GM18519 (cell line): ENCODE data around the gene VPS11.

ENCODE experiments used
- ATAC-seq: cut with Tn5 transposase; IDR thresholded peaks from one replicate; pipeline ENCODE4 v1.9.1; 2021; ENCODE audit warnings: mild to moderate bottlenecking, moderate library complexity; ENCODE audit not compliant: unreplicated experiment, low FRiP score

The VPS11 gene

DNA sequence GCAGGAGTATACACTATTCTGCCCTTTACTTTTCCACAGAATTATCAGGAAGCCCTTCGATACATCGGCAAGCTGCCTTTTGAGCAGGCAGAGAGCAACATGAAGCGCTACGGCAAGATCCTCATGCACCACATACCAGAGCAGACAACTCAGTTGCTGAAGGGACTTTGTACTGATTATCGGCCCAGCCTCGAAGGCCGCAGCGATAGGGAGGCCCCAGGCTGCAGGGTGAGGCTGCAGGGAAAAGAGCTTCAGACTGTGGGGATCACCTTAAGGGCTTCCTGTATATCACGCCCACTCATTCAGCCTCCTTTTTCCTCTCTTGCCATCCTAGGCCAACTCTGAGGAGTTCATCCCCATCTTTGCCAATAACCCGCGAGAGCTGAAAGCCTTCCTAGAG, 10.2 kb downstream of the VPS11 start:
- ATAC-seq: no peak

DNA sequence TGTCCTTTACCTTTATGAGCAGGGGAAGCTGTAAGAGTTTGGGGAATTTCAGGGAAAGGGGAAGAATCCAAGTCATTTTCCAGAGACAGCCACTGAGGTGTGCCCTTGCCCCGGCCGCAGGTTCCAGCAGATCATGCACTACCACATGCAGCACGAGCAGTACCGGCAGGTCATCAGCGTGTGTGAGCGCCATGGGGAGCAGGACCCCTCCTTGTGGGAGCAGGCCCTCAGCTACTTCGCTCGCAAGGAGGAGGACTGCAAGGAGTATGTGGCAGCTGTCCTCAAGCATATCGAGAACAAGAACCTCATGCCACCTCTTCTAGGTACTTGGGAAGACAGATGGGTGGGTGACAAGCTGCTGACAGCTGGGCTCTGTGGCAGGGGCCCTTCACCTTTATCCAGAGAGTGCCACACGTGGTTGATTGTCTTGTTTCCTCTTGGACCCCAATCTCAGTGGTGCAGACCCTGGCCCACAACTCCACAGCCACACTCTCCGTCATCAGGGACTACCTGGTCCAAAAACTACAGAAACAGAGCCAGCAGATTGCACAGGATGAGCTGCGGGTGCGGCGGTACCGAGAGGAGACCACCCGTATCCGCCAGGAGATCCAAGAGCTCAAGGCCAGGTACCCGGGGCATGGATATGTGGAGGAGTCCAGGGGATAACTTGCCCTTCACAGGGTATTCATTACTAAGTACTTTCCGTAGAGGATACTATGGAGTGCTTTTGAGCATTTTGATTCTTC, 11.2 kb downstream of the VPS11 start:
- no peak for ATAC-seq

DNA sequence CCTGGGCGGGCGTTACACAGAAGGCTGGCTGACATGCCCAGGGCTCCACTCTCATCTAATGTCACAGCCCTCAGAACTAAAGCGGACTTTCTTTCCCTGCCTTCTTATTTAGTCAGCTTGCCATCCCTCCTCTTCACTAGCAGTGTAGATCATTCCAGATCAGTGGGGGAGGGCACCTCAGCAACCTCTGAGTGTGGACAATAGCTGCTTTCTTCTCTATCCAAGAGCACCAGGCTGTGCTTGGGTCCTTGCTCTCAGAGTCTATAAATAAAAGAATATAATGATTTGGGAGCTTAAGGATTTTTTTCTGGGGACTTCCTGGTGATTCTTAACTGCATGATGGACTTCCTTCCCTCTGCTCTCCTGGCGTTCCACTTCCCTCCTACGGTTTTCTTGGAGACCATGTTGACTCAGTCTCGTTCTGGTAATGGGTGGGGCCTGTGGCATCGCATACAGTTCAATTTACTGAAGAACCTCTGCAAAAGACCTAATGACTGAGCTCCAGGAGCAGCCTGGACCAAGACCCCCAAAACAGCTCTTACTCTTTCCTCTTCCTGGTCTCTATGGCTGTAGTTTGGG, 14.2 kb downstream of the VPS11 start:
- ATAC-seq: no peak

DNA sequence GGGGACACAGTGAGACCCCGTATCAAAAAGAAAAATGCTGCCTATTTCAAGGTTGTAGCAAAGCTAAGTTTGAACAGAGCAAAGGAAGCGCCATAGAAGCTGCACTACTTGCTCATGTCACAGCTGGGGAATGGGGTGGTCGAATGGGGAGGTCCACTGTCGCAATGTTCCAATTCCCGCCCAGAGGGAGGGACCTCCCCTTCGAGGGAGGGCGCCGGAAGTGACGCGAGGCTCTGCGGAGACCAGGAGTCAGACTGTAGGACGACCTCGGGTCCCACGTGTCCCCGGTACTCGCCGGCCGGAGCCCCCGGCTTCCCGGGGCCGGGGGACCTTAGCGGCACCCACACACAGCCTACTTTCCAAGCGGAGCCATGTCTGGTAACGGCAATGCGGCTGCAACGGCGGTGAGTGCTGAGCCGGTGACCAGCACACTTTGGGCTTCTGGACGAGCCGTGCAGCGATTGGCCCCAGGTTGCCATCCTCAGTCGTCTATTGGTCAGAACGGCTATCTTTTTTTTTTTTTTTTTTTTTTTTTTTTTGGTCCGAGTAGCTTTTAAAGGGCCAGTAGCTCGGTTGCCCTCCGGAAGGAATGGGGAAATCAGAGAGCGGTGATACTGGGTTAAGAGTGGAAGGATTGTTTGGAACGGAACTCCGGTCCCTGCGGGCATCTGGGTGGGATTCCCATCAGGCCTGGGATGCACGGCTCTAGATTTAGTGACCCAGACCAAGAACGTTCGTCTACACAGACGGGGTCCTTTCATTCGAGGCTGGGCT, 17.2 kb downstream of the VPS11 start, which contains the start of gene HMBS:
Gene HMBS, plus strand, starts transcription at position 219 of the 774 bp plus-strand sequence. Its CDS starts 153 bp downstream, at position 372.
- peak; percentile 63 for ATAC-seq

DNA sequence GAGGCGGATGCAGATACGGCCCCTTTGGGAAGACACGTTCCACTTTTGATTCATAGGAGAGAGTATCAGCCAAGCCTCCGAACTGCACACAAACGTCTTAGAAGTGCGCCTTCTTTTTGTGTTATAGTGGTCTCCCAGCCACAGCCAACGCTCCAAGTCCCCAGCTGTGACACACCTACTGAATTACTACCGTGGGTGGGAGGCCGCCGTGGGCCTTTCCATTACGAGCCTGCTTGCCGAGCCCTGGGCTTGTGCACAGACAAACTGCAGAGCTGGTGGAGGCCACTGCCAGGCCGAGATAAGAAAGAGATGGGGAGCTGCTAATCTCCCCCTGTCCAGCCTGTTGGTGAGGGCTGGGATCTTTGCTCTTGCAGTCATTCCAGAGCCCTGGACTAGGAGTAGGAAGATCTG, 17.8 kb downstream of the VPS11 start:
- ATAC-seq: peak; percentile 7

DNA sequence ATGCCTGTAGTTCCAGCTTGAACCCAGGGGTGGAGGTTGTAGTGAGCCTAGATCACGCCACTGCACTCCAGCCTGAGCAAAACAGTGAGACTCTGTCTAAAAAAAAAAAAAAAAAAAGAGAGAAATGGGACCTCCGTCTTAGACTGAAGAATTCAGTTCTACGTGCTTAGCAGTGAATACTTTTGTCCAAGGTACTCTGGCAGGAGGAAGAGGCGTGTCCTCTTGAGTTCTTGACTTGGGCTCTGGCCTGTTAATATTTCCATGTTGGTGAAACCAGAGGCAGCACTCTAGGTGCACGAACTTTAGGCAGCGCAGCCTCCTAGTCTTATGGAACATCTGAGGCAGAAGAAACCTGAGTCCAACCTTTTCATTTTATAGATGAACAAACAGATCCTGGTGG, 19.5 kb downstream of the VPS11 start:
- no peak for ATAC-seq

DNA sequence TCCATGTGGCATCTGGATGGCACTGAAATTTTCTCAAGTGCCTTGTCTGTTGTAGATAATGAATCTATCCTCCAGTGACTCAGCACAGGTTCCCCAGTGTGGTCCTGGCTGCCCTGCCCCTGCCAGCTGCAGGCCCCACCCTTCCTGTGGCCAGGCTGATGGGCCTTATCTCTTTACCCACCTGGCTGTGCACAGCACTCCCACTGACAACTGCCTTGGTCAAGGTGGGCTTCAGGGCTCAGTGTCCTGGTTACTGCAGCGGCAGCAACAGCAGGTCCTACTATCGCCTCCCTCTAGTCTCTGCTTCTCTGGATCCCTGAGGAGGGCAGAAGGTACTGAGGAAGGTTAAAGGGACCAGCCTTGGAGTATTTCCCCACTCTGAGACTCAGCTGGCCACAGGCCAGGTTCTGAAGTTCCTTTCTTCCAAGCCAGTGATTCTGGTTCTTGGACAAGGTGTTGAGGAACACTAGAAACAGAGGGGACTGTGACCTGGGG, 20.2 kb downstream of the VPS11 start:
- no peak for ATAC-seq

DNA sequence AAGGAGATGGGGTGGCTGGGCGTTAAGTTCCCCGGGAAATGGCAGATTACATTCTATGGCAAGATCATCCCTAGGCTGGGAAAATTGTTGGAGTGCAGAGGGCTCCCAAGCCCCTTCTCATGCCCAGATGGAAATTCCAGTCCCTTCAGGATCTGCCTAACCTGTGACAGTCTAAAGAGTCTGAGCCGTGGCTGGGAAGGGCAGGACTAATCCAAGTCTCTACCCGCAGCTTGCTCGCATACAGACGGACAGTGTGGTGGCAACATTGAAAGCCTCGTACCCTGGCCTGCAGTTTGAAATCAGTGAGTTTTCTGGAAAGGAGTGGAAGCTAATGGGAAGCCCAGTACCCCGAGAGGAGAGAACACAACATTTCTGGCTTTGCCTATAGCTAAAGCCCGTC, 20.8 kb downstream of the VPS11 start:
- no peak for ATAC-seq

DNA sequence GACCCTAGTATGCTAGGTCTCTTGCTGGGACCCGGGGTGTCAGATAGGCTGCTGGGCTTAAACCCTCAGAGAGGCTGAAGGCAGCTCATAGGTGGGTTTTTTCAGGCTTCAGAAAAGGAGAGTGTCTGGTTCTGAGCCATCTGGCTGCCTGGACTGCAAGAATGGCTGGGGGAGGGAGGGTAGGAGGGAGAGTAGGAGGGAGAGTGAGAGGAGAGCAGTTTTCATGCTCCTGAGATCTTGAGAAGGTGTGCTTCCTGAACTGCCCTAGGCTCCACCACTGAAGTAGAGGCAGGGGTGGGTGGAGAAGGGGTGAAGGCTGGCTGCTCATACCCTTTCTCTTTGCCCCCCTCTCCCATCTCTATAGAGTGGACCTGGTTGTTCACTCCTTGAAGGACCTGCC, 21.7 kb downstream of the VPS11 start:
- no peak for ATAC-seq

DNA sequence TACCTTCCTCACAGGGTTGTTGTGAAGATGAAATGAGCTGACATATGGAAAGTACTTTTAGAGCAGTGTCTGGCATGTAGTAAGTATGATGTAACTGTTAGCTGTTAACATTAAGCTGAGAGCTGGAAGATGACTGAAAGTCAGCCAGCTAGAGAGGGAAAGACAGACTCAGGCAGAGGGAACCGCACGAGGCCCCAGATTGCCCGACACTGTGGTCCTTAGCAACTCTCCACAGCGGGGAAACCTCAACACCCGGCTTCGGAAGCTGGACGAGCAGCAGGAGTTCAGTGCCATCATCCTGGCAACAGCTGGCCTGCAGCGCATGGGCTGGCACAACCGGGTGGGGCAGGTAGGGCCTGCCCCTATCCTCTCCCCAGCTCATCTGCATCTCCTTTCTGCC, 23.6 kb downstream of the VPS11 start:
- ATAC-seq: no peak

DNA sequence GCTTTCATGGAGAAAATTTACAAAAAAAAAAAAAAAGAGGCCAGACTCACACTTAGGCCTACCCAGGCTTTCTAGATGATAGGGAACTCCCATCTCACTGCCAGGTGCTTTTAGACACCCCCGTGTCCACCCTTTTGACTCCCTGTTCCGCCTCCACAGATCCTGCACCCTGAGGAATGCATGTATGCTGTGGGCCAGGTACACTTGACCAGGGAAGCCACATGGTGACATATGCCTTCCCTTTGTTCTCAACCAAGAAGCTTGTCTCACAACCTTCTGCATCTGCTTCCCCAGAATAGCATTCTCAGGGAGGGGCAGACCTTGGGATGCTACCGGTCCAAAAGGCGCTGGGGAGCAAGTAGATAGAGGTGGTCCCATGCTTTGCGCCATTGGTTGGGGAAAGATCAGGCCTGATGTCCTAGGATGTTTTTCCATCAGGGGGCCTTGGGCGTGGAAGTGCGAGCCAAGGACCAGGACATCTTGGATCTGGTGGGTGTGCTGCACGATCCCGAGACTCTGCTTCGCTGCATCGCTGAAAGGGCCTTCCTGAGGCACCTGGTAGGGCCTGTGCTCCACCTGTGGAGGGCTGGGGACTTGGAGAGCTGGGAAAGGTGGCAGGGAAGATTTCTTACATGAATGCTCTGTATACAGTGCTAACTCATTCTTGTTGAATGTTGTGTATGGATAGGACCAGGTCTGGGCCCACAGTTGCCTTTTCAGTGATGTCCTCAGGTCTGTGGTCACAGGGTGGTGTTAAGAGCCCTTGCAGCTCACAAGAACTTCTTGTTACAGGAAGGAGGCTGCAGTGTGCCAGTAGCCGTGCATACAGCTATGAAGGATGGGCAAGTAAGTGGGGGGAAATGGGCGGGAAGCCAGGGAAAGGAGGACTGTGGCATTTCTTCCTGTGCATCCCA, 24.6 kb downstream of the VPS11 start:
- no peak for ATAC-seq

DNA sequence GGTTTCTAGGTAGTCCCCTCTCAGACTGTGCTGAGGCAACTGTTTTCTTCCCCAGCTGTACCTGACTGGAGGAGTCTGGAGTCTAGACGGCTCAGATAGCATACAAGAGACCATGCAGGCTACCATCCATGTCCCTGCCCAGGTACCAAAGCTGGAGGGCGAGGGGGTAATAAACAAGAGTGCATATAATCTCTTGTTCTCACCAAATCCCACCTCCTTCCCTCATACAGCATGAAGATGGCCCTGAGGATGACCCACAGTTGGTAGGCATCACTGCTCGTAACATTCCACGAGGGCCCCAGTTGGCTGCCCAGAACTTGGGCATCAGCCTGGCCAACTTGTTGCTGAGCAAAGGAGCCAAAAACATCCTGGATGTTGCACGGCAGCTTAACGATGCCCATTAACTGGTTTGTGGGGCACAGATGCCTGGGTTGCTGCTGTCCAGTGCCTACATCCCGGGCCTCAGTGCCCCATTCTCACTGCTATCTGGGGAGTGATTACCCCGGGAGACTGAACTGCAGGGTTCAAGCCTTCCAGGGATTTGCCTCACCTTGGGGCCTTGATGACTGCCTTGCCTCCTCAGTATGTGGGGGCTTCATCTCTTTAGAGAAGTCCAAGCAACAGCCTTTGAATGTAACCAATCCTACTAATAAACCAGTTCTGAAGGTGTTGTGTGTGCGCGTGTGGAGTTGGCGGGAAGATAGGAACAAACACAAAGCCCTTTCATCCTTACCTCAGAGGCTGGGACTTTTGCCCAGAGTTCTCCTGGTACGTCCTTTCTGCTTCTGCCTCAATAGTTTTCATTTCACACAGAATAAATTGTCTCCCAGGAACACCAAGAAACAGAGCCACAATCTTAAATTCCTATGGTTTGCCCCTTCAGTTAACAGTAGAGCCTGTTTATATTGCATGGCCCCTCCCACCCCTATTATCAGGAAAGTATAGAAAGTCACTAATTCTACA, 25.5 kb downstream of the VPS11 start:
- no peak for ATAC-seq

DNA sequence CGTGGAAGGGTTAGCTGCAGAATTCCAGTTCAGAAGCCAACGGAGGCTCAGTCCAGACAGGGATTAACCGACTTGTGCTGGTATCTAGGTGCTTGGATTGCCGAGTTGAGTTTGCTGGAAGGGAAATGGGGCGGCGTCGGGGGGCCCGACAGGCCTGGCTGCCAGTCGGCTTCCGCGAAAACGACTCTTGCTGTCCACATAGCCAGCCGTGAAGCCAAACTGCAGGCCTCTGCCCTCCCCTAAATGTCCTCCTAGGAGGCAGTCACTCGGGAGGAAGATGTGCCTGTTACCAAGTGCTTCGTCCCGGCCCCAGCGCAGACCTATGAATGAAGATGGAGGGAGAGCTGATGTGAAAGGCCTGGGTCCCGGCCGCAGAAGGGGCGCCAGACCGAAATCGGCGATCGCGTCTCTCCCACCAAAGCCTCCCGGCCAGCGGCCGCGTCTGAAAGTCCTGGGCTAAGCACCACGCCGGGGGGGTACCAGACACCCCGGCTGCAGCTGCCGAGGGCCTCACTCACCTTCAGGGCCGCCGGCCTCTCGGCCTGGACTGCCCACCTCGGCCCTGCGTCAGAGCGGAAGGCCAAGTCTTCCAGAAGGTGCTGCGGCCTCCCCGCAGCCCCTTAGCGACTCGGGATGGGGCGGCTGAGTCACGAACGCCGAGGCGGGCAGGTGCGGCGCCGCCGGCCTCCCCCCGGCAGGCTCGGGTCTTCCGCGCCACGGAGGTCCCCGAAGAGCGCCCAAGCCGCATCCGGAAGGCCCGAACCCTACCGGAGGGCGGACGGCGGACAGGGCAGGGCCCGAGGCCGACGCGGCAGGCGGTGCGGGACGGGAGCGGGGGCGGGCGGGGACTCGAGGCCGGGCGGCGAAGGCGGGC, 26.6 kb downstream of the VPS11 start:
- no peak for ATAC-seq

DNA sequence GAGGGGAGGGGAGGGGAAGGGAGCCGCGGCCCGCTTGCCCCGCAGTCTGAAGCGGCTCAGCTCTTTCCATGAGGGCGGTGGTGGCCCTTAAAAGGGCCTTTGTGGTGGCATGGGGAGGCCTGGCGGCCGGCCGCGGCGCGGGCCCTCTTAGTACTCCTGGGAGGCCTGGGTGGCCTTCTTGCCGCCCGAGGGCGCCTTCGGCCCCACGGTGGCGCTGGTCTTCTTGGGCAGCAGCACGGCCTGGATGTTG, 27.1 kb downstream of the VPS11 start:
- peak; percentile 21 for ATAC-seq

DNA sequence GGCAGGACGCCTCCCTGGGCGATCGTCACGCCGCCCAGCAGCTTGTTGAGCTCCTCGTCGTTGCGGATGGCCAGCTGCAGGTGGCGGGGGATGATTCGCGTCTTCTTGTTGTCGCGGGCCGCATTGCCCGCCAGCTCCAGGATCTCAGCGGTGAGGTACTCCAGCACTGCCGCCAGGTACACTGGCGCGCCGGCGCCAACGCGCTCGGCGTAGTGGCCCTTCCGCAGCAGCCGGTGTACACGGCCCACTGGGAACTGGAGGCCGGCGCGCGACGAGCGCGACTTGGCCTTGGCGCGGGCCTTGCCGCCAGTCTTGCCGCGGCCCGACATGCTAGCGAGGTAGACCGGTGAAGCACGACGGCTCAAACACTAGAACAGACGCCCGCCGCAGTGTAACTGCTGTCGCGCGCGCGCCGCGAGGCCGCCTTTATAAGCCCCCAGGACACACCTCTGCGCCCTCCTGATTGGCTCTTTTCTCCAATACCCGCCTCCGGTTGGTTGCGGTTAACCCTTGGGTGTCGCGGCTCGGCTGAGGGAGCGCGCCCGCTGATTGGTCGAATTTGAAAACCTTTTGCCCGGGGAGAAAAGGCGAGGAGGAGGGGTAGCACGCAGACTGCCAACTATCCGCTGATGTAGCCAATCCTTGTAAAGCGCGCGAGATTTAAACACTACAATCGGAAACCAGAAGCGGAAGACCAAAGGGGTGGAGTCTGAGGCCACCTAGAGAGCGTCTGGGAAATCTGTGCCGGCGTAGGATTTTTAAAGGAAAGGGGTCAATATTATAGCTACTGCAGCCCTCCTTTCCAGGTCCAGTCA, 27.7 kb downstream of the VPS11 start:
- peak; percentile 72 for ATAC-seq

DNA sequence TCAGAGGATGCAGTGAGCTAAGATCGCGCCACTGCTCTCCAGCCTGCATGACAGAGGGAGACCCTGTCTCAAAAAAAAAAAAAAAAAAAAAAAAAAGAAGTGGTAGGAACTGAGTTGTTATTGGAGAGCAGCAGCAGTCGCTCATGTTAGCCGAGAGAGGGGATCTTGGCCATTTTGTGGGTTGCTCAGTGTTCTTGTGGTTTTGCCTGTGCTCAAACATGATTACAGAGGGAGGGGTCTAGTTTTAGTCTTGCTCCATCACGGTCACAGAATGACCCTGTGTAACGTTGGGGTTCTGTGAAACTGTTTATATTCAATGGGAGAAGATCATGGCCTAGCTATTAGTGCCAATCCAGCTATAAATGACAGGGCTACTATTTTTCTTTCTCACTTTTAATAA, 32.1 kb downstream of the VPS11 start:
- ATAC-seq: no peak

DNA sequence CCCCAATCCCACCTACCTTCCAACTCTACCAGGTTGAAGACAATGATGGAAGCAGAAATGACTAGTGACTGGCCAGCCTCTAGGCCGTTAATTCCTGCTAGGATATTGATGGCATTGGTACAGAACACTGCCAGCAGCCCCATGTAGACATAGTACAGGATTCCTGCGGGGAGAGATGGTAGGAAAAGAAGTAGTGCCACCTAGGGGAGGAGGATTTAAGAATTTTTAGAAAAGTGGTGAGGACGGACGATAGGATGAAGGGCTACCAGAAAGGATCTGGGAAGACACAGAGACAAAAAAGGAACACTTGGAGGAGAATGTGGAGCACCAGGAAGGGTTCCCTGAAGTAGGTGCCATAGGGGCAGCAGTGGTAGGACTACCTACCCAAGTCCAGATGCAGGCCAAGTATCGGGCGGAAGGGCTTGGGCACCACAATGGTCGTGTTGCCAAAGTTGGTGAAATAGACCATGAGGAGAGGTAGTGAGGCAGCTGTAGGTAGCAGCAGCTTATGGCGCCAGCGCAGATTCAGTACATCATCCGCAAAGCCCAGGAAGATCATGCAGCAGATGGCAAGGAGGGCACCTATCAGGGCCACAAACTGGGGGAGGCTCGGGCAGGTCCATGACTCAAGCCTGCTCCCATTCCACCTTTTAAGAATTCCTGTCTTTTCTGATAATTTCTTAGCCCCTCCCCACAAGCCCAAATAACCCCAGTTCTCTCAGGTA, 32.8 kb downstream of the VPS11 start:
- no peak for ATAC-seq
